HG03097 (cell line): ENCODE results near the gene SLC25A34.

Source experiments
- ATAC-seq: cut with Tn5 transposase; IDR thresholded peaks from one replicate; pipeline ENCODE4 v1.9.1; 2021; ENCODE audit not compliant: unreplicated experiment, low FRiP score

Gene SLC25A34

DNA sequence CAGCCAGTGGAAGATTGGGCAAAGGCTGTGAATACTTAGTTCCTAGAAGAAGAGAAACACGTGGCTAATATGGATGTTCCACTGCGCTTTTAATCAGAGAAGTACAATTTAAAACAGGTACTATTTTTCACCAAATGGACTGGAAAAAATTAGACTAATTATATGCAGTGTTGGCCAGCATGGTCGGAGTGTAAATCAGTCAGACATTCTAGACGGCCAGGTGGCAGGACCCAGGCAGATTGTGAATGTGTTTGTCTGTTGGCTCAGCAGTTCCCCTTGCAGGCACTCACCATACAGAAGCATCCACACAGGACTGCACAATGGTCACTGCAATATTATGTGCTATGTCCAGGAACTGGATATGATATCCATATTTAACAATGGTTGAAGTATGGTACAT, 23.9 kb upstream of the SLC25A34 start:
- ATAC-seq, result no peak

GRCh38 chr1:15714406-15715136, 21.5 kb upstream of the SLC25A34 start:
- ATAC-seq, result no peak

GRCh38 chr1:15717418-15718125, 18.5 kb upstream of the SLC25A34 start:
- no peak for ATAC-seq

DNA sequence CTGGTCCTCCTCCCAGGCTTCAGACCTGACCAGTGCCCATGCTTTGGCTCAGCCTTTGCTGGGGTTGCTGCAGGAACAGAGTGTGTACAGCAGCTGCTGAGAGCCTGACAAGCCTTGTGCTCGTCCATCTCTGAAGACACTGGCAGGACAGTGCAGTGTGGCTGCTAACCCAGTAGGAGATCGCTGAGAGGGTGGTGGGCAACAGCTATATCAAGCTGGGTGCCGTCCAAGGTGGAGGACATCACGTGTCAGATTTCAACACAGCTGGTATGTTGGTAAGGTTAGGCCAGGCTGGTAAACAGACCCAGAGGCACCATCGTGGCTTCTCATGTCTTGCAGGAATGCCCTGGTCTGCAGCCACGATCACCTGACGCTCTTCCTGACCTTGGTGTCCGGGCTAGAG, 17.9 kb upstream of the SLC25A34 start:
- no peak for ATAC-seq

- ATAC-seq, result no peak
These were observed 16.5 kb upstream of the SLC25A34 start for GRCh38 chr1:15719381-15720120.

DNA sequence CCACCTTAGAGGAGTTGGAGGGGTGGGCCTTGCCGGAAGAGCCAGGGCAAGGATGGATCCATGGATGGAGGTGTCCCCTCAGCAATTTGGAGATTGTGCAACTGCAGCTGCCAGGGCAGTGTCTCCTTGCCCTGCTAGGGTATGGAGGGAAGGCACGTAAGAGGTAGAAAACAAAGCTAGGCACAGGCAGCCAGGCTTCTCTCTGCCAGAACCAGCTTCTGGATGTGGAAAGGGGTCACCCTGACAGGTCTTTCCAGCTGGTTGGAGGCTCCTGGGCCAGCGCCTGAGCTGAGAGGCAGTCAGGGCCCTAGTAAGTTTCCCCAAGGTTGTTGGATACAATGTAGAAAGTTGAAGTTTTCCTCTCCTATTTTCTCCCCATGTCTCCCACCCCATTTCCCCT, 15.2 kb upstream of the SLC25A34 start:
- no peak for ATAC-seq

DNA sequence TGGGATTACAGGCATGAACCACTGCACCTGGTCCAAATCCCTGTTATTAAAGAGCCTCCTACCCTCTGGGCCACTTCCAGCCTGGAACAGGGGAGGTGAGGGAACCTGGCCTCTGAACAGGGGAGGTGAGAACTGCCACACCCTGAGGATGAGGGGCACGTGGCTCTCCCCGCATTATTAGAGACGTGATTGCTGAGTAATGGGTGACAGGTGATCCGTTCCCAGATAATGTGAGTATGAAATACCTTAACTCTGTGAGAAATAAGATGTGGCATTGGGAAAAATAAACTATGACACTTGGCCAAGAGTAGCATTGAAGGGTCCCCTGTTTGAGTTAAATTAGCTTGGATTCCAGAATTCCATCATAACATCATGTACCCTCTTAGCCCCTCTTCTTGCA, 13.6 kb upstream of the SLC25A34 start:
- ATAC-seq, result no peak

DNA sequence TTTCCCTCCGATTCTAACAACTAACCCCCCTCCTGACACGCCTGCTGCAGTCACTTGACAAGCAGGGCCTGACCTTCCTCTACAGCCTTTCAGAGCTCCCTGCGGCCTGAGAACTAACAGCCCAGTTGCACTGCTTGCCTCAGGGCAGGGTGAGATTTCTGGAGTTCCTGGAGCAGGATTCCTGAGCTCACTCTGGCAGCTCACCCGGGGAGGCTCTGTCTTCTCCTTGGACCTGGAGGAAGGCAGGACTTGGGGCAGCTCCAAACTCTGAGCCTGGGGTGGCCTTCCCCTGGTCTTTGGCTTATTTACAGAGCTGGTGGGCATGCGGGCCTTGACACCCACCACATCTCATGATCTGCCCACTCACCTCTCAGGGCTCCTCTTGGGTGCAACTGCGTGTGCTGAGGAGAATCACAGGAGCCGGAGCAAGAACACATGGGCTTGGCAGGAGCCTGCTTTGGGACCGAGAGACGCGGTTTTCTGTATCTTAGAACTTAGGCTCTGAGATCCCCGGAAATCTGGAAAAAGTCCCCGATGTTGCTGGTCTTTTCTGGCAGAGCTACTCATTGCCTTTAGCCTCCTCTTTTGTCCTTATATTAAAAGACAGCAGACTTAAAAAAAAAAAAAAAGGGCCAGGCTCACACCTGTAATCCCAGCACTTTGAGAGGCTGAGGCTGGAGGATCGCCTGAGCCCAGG, 13.1 kb upstream of the SLC25A34 start:
- ATAC-seq, result no peak

- no peak for ATAC-seq
These were observed 12.3 kb upstream of the SLC25A34 start for GRCh38 chr1:15723631-15724246.

DNA sequence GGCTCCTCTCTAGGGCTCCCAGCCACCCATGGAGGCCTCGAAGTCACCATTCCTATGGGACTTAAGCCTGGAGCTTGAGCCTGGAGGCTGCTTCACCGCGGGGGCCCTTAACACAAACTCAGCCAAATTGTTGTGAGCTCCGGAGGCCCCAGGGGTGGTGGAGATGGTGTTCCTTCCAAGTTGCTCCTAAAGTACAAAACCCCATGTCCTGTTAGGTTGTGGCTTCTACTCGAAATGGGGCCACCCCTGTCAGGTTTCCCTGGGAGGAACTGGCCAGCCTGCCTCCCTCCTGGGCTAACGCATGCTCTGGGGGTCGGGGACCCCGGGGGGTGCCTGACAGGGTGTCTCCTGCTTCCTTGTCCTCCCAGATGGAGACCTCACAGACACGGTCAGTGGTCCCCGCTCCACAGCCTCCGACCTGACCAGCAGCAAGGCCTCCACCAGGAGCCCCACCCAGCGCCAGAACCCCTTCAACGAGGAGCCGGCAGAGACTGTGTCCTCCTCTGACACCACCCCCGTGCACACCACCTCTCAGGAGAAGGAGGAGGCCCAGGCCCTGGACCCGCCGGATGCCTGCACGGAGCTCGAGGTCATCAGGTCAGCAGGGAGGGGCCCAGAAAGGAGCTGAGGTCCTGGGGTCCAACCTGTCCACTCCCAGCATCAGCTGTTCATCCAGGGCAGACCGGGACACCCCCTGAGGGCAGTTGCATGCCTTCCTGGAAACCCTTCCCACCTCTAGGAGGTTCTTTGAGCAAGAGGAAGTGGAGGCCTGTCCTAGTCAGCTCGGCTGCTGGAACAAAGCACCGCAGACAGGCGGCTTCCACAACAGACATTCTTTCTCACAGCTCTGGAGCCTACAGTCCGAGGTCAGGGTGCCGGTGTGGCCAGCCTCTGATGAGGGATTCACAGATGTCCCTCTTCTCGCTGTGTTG, 10.8 kb upstream of the SLC25A34 start:
- ATAC-seq, result no peak

- no peak for ATAC-seq
These were observed 9.6 kb upstream of the SLC25A34 start for GRCh38 chr1:15726508-15726907.

- no peak for ATAC-seq
These were observed 9.0 kb upstream of the SLC25A34 start for GRCh38 chr1:15727021-15727420.

DNA sequence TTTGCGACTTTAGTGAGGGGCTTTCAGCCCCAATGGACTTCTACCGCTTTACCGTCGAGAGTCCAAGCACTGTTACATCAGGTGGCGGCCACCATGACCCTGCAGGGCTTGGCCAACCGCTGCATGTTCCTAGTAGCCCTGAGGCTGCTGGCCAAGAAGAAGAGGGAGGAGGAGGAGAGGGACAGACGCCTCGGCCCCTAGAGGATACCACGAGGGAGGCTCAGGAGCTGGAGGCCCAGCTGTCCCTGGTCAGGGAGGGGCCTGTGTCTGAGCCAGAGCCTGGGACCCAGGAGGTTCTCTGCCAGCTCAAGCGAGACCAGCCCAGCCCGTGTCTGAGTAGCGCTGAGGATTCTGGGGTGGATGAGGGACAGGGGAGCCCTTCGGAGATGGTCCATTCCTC, 8.6 kb upstream of the SLC25A34 start:
- no peak for ATAC-seq

DNA sequence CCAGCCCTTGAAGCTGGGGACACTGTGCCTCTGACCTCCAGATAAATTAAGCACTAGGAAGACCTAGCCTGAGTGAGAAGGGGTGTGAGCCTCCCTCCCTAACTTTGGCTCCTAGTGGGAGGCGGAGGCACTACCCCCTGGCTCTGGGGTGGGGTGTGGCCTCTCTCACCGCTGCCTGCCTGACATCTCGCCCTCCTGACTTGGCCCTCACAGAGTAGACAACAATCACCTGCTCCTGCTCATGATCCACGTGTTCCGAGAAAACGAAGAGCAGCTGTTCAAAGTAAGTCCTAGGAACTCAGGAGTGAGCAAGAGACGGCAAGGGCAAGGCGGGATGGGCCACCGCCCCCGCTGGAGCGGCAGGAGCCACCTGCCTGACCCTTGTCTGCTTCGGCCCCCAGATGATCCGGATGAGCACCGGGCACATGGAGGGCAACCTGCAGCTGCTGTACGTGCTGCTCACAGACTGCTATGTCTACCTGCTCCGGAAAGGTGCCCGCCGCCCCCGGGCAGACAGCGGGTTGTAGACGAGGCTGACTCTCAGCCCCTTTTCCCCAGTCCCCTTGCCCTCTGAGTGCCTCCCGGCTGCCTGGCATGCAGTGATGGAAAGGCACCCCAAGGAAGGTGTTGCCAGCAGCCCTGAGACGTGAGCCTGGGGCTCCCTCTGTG, 8.1 kb upstream of the SLC25A34 start:
- ATAC-seq, result no peak

- ATAC-seq, result no peak
These were observed 7.0 kb upstream of the SLC25A34 start for GRCh38 chr1:15728937-15729657.

DNA sequence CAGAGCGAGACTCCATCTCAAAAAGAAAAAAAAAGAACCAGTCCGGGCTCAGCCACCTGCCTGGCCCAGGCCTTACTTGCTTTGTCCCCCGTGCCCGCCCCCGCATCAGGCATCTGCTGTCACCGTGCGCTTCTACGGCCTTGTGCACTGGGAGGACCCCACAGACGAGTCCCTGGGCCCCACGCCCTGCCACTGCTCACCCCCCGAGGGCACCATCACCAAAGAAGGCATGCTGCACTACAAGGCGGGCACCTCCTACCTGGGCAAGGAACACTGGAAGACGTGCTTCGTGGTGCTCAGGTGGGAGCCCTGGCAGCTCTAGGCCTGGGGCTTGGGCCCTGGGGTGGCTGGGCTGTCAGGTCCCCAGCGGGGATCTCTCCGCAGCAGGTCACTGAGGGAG, 5.6 kb upstream of the SLC25A34 start:
- ATAC-seq, result no peak

- no peak for ATAC-seq
These were observed 5.1 kb upstream of the SLC25A34 start for GRCh38 chr1:15730936-15731335.
